OCI-LY7 (cell line): ENCODE results near the gene IQCB1.

ENCODE experiments used
- CTCF ChIP-seq: fragments of 200-600 bp; sonication (generic); conservative IDR thresholded peaks from 2 replicates; pipeline ENCODE4 v1.5.1; 2014; ENCODE audit warnings: mild to moderate bottlenecking, antibody characterized with exemption, low read length, moderate library complexity, mixed read lengths
- EZH2phosphoT487 ChIP-seq: fragments of 200-600 bp; sonication (generic); IDR thresholded peaks from 2 replicates; pipeline ENCODE4 v1.6.1; 2018; ENCODE audit warnings: low read depth, borderline replicate concordance, mild to moderate bottlenecking, mixed run types, antibody characterized with exemption, low read length, moderate library complexity, mixed read lengths

GRCh38 chr3:121883507-121883906 lies 48.6 kb upstream of the IQCB1 start:
- TF ChIP-seq CTCF (peak; percentile 87), EZH2phosphoT487 (no peak)
